ENCODE results near the gene NAGLU.

- TF ChIP-seq CTCF (IDR thresholded peaks at IDR 0.05): no peak
- no peak for TF ChIP-seq POLR2A (IDR thresholded peaks at IDR 0.05)
- TF ChIP-seq POLR2AphosphoS5 (IDR thresholded peaks at IDR 0.05): no peak
Measured at GRCh38 chr17:42538482-42538881, 2.4 kb downstream of the NAGLU start.
